ENCODE measurements around the gene POPDC2.

POPDC2 gene

GRCh38 chr3:119672776-119673175, 12.4 kb upstream of the POPDC2 start:
- no peak for DNase-seq (ENCODE audit: low read depth in 2 of 2)

- no peak for DNase-seq (ENCODE audit: low read depth in 2 of 2)
Observed at GRCh38 chr3:119669906-119670570, 9.6 kb upstream of the POPDC2 start.

DNA sequence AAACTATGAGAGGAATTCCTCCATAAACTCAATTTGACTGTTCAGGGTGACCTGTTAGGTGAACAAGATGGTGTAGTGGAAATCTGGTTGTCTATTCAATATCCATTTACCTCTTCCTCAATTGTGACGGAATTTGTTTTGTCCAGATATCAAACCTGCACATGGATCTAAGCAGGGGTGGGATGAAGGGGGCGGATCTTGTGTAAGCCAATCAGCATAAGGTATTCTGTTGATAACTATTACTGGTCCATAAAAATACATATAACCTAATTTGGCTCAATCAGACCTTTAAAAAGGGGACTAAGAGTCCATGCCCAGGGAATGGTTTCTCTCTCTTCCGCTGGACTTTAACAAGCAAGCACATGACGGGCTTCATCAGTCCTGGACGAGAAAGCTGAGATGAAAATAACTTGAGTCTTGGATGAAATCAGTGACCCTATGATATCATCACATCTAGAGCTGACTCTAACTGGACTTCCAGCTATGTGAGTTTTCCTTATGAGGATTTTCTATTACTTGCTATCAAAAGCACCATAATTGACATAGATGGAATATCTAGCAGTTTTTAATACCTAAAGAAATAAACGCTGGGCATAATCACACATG, 5.7 kb upstream of the POPDC2 start:
- no peak for DNase-seq (ENCODE audit: low read depth in 2 of 2)

- DNase-seq (ENCODE audit: low read depth in 2 of 2): no peak
Observed at GRCh38 chr3:119664850-119665379, 4.5 kb upstream of the POPDC2 start.

DNA sequence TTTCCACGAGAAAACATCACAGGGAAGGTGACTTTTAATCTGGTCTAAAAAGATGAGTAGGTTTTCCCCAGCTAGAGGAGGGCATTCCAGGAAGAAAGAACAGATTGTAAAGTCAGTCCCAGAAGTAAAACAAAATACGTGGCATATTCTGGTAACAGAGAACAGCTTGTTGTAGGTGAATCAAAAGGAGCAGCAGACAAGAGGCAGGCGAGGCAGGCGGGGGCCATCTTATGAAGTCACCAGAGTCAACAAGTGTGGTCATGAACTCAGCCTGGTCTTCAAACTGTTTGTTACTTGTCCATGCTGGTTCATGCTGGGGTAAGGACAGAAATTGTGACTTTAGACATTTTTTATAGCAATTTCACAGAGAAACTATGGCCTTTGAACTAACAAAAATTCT, 4.0 kb upstream of the POPDC2 start:
- no peak for DNase-seq (ENCODE audit: low read depth in 2 of 2)

DNA sequence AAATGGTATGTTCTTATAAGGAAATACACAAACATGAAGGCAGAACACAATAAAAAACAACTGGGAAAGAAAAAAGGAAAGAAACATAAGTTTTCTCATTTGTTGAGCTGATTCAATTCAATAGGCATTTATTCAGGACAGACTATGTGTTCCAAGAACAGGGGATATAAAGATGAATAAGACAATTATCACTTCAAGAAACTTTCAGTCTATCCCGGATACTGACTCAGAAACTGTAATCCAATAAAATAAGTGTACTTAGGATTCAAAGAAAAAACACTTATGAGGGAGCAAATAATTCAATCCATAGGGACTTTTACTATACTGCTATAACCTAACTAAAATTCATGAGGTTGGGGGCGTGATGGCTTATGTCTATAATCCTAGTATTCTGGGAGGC, 3.5 kb upstream of the POPDC2 start:
- DNase-seq (ENCODE audit: low read depth in 2 of 2): no peak

- DNase-seq (ENCODE audit: low read depth in 2 of 2): no peak
Observed at GRCh38 chr3:119662604-119663373, 2.4 kb upstream of the POPDC2 start.

- no peak for DNase-seq (ENCODE audit: low read depth in 2 of 2)
Observed at GRCh38 chr3:119659606-119660291, 640 bp downstream of the POPDC2 start.

DNA sequence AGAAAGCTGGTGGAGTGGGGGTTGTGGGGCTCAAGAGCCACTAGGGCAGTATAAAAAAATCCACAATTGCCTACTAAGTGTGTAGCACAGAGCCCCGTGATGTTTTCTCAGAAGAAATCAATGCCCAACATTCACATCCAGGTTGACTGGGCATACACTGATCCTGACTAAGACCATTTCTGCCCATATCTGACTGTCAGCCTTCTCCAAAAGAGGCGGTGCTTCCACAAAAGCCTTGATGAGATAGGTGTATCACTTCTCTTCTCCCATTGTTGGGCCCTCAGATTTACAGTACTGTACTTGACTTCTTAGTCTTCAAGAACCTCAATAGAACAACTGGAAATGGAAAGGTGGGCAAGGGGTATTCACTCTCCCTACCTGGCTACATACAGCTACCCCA, 1.4 kb downstream of the POPDC2 start:
- no peak for DNase-seq (ENCODE audit: low read depth in 2 of 2)

DNA sequence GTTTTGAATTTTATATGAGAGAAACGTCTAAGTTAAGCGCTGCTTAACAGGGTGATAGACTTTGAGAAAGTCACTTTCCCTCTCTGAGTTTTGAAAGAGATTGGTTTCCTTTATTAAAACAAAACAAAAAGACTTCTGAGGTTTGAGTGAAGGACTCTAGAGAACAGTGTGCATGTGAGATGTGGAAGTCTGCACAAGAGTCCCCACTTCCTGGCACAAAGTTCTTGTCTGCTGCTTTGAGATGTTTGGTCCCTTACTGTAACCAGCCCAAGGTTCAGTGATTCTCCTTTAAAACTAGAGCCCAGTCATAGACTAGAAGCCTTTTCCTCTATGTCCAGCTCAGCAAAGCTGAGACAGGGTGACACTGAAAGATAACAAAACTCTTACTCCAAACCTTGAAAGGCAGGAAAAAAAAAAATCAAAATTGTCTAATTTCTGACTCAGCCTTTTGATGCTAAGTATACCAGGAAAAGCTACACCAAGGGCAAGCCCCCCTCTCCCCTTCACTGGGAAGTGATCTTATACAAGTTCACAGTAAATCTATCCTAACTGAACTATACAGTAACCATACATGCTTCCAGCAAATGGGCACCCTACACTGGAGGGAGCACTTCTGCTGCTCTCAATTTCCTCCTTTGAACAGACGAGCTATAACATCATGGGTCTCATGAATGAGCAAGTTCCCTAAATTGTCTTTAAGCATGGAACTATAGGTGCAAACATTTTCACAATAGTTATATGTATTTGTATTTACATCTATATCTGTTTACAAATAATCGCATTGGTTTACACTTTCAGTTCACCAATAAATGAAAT, 2.3 kb downstream of the POPDC2 start:
- DNase-seq (ENCODE audit: low read depth in 2 of 2): no peak

GRCh38 chr3:119653876-119654275, 6.5 kb downstream of the POPDC2 start:
- no peak for DNase-seq (ENCODE audit: low read depth in 2 of 2)

DNA sequence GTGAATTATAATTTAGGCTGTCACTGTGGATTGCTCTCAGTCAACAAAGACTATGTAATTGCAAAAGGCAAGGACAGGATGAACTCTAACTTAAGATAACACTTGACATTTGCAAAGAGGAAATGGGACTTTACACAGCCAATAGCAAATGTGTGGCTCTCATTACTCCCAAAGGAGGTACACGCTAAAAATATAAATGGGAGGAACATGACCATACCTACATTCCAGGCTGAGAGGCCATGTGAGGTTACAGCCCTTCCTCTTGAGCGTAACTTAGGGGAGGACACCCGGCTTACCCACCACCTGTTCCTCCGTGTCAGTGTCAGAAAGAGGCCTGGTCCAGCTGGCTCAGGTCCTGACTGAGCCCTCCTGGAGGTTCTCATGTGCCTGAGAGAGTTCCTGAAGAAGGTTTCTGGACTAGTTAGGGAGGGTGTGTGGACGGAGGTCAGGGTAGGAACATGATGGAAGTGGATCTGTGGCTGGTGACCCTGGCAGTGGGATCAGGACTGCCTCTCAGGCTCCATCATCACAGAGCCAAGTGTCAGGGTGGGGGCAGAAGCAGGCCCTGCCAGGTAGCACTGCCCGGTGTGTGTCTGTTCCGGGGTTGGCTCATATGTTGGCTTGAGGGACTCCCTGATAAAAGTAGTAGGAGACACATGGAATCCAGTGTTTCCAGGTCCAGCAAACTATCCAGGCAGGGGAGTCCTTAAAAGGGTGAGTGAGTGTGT, 7.9 kb downstream of the POPDC2 start:
- DNase-seq (ENCODE audit: low read depth in 2 of 2): no peak

DNA sequence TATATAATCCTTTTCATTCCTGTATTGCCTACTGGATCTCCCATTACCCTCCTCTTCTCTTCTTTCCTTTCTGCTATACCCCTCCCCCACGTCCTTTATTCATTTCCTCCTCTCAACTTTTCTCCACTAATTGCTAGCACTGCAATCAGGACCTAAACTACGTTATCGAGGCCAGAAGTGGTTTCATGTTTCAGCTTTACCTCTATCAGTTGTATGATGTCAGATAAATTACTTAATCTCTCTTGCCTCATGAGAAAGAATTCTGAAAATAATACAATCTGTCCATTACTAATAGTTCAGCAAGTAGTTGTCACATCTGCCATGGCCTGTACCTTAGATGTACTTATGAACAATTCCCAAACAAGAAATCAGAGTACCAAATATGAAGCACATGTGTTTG, 10.6 kb downstream of the POPDC2 start:
- DNase-seq (ENCODE audit: low read depth in 2 of 2): no peak

DNA sequence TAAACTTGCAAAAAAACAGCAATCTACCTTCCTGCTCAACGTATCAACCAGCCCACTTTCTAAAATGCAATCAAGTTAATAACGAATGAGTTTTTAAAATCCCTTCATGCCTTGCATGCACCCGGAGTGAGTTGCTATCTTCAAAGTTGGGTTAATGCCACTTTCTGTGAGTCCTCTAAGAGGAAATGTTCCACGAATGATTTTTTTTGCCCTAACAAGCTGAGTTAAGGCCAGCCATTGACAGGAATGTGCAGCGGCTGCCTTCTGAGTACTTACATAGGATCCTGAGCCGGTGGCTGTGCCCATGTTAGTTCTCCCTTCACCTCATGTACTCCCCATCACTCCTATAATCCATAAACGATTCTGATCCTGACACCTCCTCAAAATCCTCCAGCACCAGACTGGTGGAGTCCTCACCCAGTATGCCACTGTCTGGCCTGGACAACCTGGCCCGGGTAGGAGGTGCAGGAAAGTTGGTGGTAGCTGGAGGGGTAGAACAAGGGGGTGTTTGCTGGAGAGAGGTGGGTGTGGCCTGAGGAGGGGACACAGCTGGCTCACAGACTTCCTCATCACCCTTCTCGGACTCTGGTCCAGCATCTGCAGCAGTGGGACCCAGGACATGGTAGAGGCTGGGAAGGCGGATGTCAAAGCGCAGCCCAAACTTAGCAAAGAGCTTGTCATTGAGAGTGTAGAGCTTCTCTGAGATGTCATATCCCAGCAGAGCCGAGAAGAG, 12.4 kb downstream of the POPDC2 start:
- DNase-seq (ENCODE audit: low read depth in 2 of 2): no peak

DNA sequence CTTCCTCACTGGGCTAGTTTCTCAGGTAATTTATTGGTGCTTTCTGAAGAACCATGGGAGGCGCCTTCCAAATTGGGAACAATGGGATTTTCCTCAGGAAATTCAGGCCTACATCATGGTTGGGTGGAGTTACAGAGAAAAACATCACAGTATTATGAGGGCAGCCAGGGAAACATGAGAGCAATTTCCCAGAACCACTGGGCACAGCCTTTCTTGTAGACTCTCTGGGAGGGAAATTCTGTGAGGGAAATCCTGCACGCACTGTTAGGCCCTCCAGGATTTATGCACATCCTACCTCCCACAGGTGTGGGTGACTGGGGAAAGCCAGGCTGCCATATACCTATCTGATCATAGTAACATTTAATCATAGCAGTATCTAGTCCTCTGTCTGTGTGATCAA, 13.2 kb downstream of the POPDC2 start:
- no peak for DNase-seq (ENCODE audit: low read depth in 2 of 2)

GRCh38 chr3:119645813-119646212, 14.6 kb downstream of the POPDC2 start:
- no peak for DNase-seq (ENCODE audit: low read depth in 2 of 2)

- DNase-seq (ENCODE audit: low read depth in 2 of 2): no peak
Observed at GRCh38 chr3:119644481-119644880, 15.9 kb downstream of the POPDC2 start.

DNA sequence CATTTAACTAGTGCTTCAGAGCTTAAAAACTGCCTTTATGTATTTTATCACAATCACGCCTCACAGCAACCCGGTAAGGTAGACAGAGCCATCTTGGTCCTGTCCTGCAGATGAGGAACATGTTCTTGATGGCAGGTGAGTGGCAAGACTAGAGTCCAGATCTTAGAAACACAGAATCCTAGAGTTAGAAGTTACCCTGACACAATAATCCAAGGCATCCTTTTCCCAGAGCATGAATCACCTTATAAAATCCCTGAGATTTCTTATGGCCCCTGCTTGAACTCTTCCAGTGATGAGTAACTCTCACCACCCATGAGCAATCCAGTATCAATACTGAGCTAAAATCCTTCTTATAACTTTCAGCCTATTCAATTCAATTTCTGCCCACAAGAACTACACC, 16.9 kb downstream of the POPDC2 start:
- no peak for DNase-seq (ENCODE audit: low read depth in 2 of 2)

- DNase-seq (ENCODE audit: low read depth in 2 of 2): no peak
Observed at GRCh38 chr3:119642746-119643473, 17.5 kb downstream of the POPDC2 start.

Measured in stimulated activated CD4-positive, alpha-beta T cell treated with anti-CD3 and anti-CD28 coated beads, Interleukin-1b, Interleukin-23, amount 100 ng/mL, for 1 hour (primary cell).